ENCODE measurements around the gene PPP1R9A.

The PPP1R9A gene

GRCh38 chr7:95316588-95316987, 409.2 kb downstream of the PPP1R9A start:
- in situ Hi-C loops (cut with HindIII; ENCODE audit: low pct_ligation_motif_present, low pct_unique_long_range_greater_than_20kb, low sequenced_read_pairs): no loop called here
- no peak for DNase-seq

- DNase-seq: no peak
- in situ Hi-C loops (cut with HindIII; ENCODE audit: low pct_ligation_motif_present, low pct_unique_long_range_greater_than_20kb, low sequenced_read_pairs): no loop called here
Measured at GRCh38 chr7:95317546-95317945, 410.2 kb downstream of the PPP1R9A start.

- in situ Hi-C loops (cut with HindIII; ENCODE audit: low pct_ligation_motif_present, low pct_unique_long_range_greater_than_20kb, low sequenced_read_pairs): no loop called here
- no peak for DNase-seq
Measured at GRCh38 chr7:95317966-95318365, 410.6 kb downstream of the PPP1R9A start.

- in situ Hi-C loops (cut with HindIII; ENCODE audit: low pct_ligation_motif_present, low pct_unique_long_range_greater_than_20kb, low sequenced_read_pairs): no loop called here
- no peak for DNase-seq
Measured at GRCh38 chr7:95318501-95319100, 411.2 kb downstream of the PPP1R9A start.

- DNase-seq: no peak
- in situ Hi-C loops (cut with HindIII; ENCODE audit: low pct_ligation_motif_present, low pct_unique_long_range_greater_than_20kb, low sequenced_read_pairs): no loop called here
Measured at GRCh38 chr7:95319570-95319969, 412.2 kb downstream of the PPP1R9A start.

GRCh38 chr7:95320651-95321050, 413.3 kb downstream of the PPP1R9A start:
- in situ Hi-C loops (cut with HindIII; ENCODE audit: low pct_ligation_motif_present, low pct_unique_long_range_greater_than_20kb, low sequenced_read_pairs): no loop called here
- no peak for DNase-seq

- DNase-seq: no peak
- in situ Hi-C loops (cut with HindIII; ENCODE audit: low pct_ligation_motif_present, low pct_unique_long_range_greater_than_20kb, low sequenced_read_pairs): no loop called here
Measured at GRCh38 chr7:95321720-95322119, 414.3 kb downstream of the PPP1R9A start.

GRCh38 chr7:95322396-95322795, 415.0 kb downstream of the PPP1R9A start:
- in situ Hi-C loops (cut with HindIII; ENCODE audit: low pct_ligation_motif_present, low pct_unique_long_range_greater_than_20kb, low sequenced_read_pairs): no loop called here
- DNase-seq: no peak

- DNase-seq: no peak
- in situ Hi-C loops (cut with HindIII; ENCODE audit: low pct_ligation_motif_present, low pct_unique_long_range_greater_than_20kb, low sequenced_read_pairs): no loop called here
Measured at GRCh38 chr7:95322854-95323253, 415.5 kb downstream of the PPP1R9A start.

GRCh38 chr7:95323410-95324129, 416.2 kb downstream of the PPP1R9A start:
- in situ Hi-C loops (cut with HindIII; ENCODE audit: low pct_ligation_motif_present, low pct_unique_long_range_greater_than_20kb, low sequenced_read_pairs): no loop called here
- DNase-seq: no peak

GRCh38 chr7:95324431-95324830, 417.0 kb downstream of the PPP1R9A start, which contains the start of gene PON1:
Gene PON1 (minus strand): TSS chr7:95324532. CDS start chr7:95324475, 57 bp downstream.
- in situ Hi-C loops (cut with HindIII; ENCODE audit: low pct_ligation_motif_present, low pct_unique_long_range_greater_than_20kb, low sequenced_read_pairs): no loop called here
- no peak for DNase-seq

- no peak for DNase-seq
- in situ Hi-C loops (cut with HindIII; ENCODE audit: low pct_ligation_motif_present, low pct_unique_long_range_greater_than_20kb, low sequenced_read_pairs): no loop called here
Measured at GRCh38 chr7:95327356-95327755, 420.0 kb downstream of the PPP1R9A start.

- in situ Hi-C loops (cut with HindIII; ENCODE audit: low pct_ligation_motif_present, low pct_unique_long_range_greater_than_20kb, low sequenced_read_pairs): no loop called here
- peak; percentile 68 for DNase-seq
Measured at GRCh38 chr7:95330204-95330960, 423.0 kb downstream of the PPP1R9A start.

GRCh38 chr7:95330961-95331337, 423.6 kb downstream of the PPP1R9A start:
- DNase-seq: no peak
- in situ Hi-C loops (cut with HindIII; ENCODE audit: low pct_ligation_motif_present, low pct_unique_long_range_greater_than_20kb, low sequenced_read_pairs): no loop called here

GRCh38 chr7:95334447-95334846, 427.1 kb downstream of the PPP1R9A start:
- in situ Hi-C loops (cut with HindIII; ENCODE audit: low pct_ligation_motif_present, low pct_unique_long_range_greater_than_20kb, low sequenced_read_pairs): no loop called here
- no peak for DNase-seq

GRCh38 chr7:95335093-95335492, 427.7 kb downstream of the PPP1R9A start:
- in situ Hi-C loops (cut with HindIII; ENCODE audit: low pct_ligation_motif_present, low pct_unique_long_range_greater_than_20kb, low sequenced_read_pairs): no loop called here
- peak; percentile 86 for DNase-seq

- in situ Hi-C loops (cut with HindIII; ENCODE audit: low pct_ligation_motif_present, low pct_unique_long_range_greater_than_20kb, low sequenced_read_pairs): no loop called here
- no peak for DNase-seq
Measured at GRCh38 chr7:95338832-95339231, 431.4 kb downstream of the PPP1R9A start.

GRCh38 chr7:95340491-95340890, 433.1 kb downstream of the PPP1R9A start:
- in situ Hi-C loops (cut with HindIII; ENCODE audit: low pct_ligation_motif_present, low pct_unique_long_range_greater_than_20kb, low sequenced_read_pairs): no loop called here
- DNase-seq: no peak

GRCh38 chr7:95342029-95342428, 434.6 kb downstream of the PPP1R9A start:
- in situ Hi-C loops (cut with HindIII; ENCODE audit: low pct_ligation_motif_present, low pct_unique_long_range_greater_than_20kb, low sequenced_read_pairs): no loop called here
- no peak for DNase-seq
